Measurements from ENCODE around the gene SRBD1. TPM values are rescaled to one million over a fixed set of nuclear protein-coding genes. Genes with fewer than 3 reads are reported as not detected.

SRBD1 gene
- polyA plus RNA-seq, 1 experiment, result 2.7 TPM

- Histone ChIP-seq H3K36me3 (ENCODE audit: control insufficient read depth, insufficient read depth, low read length) (no peaks in the 10 kb centered on the region), H3K27me3 (ENCODE audit: control insufficient read depth, insufficient read depth, low read length) (no peaks in the 10 kb centered on the region), H3K4me3 (ENCODE audit: low read depth, low read length) (peak within 1 kb of the TSS; percentile 83)
- ChIA-PET POLR2A (no interaction called here), CTCF (interaction anchor here (0.9 to 2.9 kb wide), 3 partner anchors 108 to 127 kb away, joined by 3 to 19 read pairs (median 9); no protein-coding TSS in a partner anchor)
- no peak for DNase-seq (ENCODE audit: low read depth)
- TF ChIP-seq CTCF (IDR thresholded peaks at IDR 0.05; ENCODE audit: insufficient read depth, low read depth, low read length), result no peak
Observed at GRCh38 chr2:45651415-45652089, 40.5 kb upstream of the SRBD1 start, which contains the start of gene PRKCE. Gene PRKCE, plus strand, starts transcription at chr2:45651675.

GRCh38 chr2:45650851-45651414 lies 39.9 kb upstream of the SRBD1 start:
- Histone ChIP-seq H3K36me3 (ENCODE audit: control insufficient read depth, insufficient read depth, low read length) (no peaks in the 10 kb centered on the region), H3K27me3 (ENCODE audit: control insufficient read depth, insufficient read depth, low read length) (no peaks in the 10 kb centered on the region), H3K4me3 (ENCODE audit: low read depth, low read length) (peak overlapping the region; percentile 83)
- DNase-seq (ENCODE audit: low read depth), result peak; percentile 81
- TF ChIP-seq CTCF (IDR thresholded peaks at IDR 0.05; ENCODE audit: insufficient read depth, low read depth, low read length), result peak; percentile 55
- ChIA-PET CTCF (interaction anchor here (0.9 to 2.9 kb wide), 4 partner anchors 109 to 286 kb away, joined by 3 to 19 read pairs (median 10); no protein-coding TSS in a partner anchor), POLR2A (interaction anchor here (0.6 kb wide), 2 partner anchors 670 to 1061 kb away, joined by 3 to 7 read pairs; no protein-coding TSS in a partner anchor)

- POLR2A ChIA-PET, result interaction anchor here (0.6 kb wide), 2 partner anchors 669 to 1062 kb away, joined by 3 to 7 read pairs; no protein-coding TSS in a partner anchor
- H3K4me3 ChIP-seq (ENCODE audit: low read depth, low read length), result peak overlapping the region; percentile 83
- CTCF ChIA-PET, result interaction anchor here (0.6 to 2.9 kb wide), 9 partner anchors 17 to 340 kb away, joined by 3 to 19 read pairs (median 4); no protein-coding TSS in a partner anchor
- TF ChIP-seq CTCF (IDR thresholded peaks at IDR 0.05; ENCODE audit: insufficient read depth, low read depth, low read length), result no peak
- no peaks in the 10 kb centered on the region for H3K27me3 ChIP-seq (ENCODE audit: control insufficient read depth, insufficient read depth, low read length)
- no peak for DNase-seq (ENCODE audit: low read depth)
- no peaks in the 10 kb centered on the region for H3K36me3 ChIP-seq (ENCODE audit: control insufficient read depth, insufficient read depth, low read length)
Observed at GRCh38 chr2:45649858-45650811, 39.1 kb upstream of the SRBD1 start.

- ChIA-PET POLR2A (interaction anchor here (0.6 kb wide), 1 partner anchor 236 kb away, joined by 3 read pairs; no protein-coding TSS in a partner anchor), CTCF (interaction anchor here (0.8 to 2.9 kb wide), 8 partner anchors 16 to 287 kb away, joined by 3 to 19 read pairs (median 4); no protein-coding TSS in a partner anchor)
- TF ChIP-seq CTCF (IDR thresholded peaks at IDR 0.05; ENCODE audit: insufficient read depth, low read depth, low read length), result no peak
- H3K27me3 ChIP-seq (ENCODE audit: control insufficient read depth, insufficient read depth, low read length), result no peaks in the 10 kb centered on the region
- no peaks in the 10 kb centered on the region for H3K36me3 ChIP-seq (ENCODE audit: control insufficient read depth, insufficient read depth, low read length)
- peak overlapping the region; percentile 83 for H3K4me3 ChIP-seq (ENCODE audit: low read depth, low read length)
- DNase-seq (ENCODE audit: low read depth), result no peak
Observed at GRCh38 chr2:45649462-45649857, 38.4 kb upstream of the SRBD1 start.

Measured in BJ (cell line).